H1 (cell line): ENCODE measurements around the gene ARHGAP10.

ENCODE experiments used
- CBX8 ChIP-seq: fragments of 300-800, 300-1000 bp; sonication (generic); IDR thresholded peaks from 2 replicates; pipeline ENCODE4 v1.7.1; 2016; ENCODE audit warnings: low read depth, low read length, borderline replicate concordance
- CTCF ChIP-seq, 3 experiments: IDR thresholded peaks; 1 replicate in 2 of 3; 2 replicates in 1 of 3; pipeline versions ENCODE4 v1.5.1 to v1.6.1; 2011; ENCODE audit warnings: low read length in 3 of 3, mild to moderate bottlenecking in 3 of 3, inconsistent platforms in 2 of 3, low read depth in 1 of 3, moderate library complexity in 1 of 3; ENCODE audit not compliant: insufficient read depth in 1 of 3; ENCODE audit errors: control extremely low read depth in 1 of 3
- GABPA ChIP-seq: IDR thresholded peaks from 2 replicates; pipeline ENCODE4 v1.6.1; 2011; ENCODE audit warnings: mild to moderate bottlenecking, low read length, moderate library complexity, borderline replicate concordance; ENCODE audit not compliant: insufficient read depth
- USF2 ChIP-seq: IDR thresholded peaks from 2 replicates; pipeline ENCODE4 v1.6.1; 2011; ENCODE audit warnings: low read length, improper control_type of control experiment

GRCh38 chr4:147761218-147761883 lies 29.5 kb downstream of the ARHGAP10 start:
- no peak for TF ChIP-seq GABPA
- no peak for TF ChIP-seq CBX8
- no peak for TF ChIP-seq USF2
- no peak for TF ChIP-seq CTCF (IDR thresholded peaks at IDR 0.05; ENCODE audit: control extremely low read depth in 1 of 3, insufficient read depth in 1 of 3, low read depth in 1 of 3, low read length in 3 of 3)
